Retina (tissue), 1 donor: ENCODE results near the gene STAG2.
"Not testable (repeated sequence)": the region's sequence is repeated elsewhere in the genome, so short reads cannot be mapped to it uniquely, and the experiment has no call there.

Source experiments
- DNase-seq: peaks from one replicate; pipeline ENCODE4 v3.0.0-alpha.2; 2016

Gene STAG2

DNA sequence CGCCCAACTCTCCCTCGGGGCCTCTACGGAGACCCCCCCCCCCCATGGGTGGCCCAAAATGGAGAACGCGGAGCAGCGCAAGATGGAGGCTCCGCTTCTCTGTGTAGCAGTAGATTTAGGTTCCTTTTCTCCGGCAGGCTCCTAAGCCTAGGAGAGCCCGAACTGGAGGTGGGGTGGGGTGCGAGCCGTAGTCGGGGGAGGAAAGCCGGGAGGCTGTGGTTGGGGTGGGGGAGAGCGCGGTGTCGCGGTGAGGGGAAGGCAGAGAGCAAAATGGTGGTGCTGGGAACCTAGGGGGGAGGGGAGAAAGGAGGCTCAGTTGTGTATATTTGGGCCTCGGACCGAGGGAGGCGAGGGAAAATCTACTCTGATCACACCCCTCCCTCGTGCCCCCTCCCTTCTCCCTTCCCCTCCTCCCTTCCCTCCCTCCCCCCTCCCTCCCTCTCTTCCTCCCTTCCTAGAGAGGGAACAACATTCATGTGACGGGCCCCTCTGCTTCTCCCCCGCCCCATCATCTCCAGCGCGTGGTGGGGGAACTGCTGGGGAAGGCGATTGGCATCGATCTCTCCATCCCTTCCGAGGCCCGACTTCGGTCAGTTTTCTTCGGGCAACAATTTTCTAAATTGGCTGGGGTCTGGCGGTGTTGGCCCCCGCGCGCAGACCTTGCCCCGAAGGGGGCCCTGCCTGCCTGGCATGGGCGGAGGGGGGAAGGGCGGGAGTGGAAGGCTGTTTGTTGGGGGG, at the start of gene STAG2:
Gene STAG2, plus strand, starts transcription at position 439 of the 738 bp plus-strand sequence. CDS start 60,922 bp downstream, outside the sequence.
- DNase-seq, result peak; percentile 74

DNA sequence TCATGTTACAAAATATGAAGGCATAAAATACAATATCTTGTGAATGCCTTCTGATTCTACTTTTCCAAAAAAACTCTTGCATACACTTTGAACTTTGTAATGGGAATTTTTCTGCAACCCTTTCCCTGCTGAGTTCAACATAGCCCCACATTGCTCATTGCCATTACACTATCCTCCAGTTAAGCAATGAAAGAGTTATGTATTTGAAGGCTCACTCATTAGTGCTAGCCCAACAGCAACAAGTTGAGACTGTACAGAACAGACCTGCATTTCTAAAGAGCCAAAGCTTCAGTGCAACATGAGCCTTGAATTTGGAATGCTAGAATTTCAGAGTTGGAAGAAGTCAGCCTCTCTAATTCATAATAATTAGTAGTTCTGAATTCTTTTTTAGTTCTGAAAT, 44.4 kb upstream of the STAG2 start:
- no peak for DNase-seq

DNA sequence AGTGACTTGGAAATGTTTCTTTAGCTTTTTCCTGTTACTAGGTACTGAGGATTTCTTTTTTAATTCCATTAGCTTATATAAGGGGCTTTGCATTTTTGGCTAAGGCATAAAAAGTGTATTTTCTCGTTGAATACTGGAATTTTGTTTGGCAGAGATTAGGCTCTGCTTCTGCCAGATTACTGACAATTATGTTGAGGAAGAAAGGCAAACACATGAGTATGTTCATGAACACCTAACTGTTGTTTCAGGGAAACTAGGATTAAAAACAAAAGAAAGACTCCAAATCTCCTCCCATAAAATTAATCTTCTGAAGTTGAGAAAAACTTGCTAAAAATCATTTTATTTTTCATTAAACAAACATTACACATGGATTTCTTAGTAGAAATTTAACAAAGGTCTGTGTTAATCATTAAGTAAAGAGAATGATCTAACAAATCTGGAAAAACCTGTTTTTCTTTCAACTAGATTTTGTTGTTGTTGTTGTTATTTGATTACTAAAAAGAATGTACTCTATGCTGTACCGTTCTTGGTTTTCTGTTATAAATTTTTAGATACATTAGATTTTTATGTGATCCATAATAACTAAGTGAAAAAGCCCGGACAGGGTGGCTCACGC, 43.3 kb upstream of the STAG2 start:
- no peak for DNase-seq

DNA sequence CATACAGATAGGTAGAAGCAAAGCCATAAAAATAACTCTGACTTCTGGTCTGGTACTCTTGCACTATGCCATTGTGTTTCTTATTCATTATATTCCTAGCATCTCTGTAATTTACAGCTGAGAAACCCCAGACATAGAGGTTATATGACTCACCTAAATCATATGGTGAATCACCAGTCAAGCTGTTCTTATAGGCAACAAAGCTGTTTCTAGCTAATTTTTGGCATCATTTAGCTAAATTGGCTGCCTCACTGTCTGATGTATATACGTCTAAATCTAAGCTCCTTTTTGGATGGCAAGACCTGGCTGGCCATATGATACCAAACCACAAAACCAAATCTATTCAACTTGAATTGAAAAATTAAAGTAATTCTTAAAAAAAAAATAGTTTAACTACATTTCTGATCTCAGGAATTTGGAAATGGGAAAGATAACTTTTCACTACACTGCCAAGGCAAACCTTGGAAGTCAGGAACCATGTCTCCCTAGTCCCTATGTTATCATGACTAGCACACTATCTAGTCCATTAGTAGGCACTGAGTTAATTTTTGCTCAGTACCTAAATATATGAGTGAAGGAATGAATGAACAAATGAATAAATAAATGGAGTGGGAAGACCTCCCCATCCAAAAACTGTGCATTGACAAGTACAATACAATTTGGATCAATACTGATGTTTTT, 41.3 kb upstream of the STAG2 start:
- DNase-seq, result no peak

DNA sequence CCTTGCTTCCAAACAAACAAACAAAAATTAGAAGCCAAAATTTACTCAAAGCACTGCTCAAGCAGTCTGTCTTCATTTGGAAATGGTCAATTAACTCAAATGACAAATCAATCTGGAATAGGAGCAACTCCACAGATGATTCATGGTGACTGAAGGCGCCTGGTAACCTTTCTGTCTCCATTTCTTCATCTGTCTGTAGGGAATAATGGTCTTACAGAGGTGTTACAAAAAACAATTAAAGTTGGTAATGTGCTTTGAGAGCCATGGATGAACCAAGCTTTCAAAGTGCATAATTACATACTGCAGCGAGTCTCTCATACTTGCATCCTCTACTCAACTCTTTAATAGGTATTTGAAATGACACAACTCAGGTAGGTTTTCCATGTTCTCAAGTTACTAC, 38.3 kb upstream of the STAG2 start:
- DNase-seq, result no peak

DNA sequence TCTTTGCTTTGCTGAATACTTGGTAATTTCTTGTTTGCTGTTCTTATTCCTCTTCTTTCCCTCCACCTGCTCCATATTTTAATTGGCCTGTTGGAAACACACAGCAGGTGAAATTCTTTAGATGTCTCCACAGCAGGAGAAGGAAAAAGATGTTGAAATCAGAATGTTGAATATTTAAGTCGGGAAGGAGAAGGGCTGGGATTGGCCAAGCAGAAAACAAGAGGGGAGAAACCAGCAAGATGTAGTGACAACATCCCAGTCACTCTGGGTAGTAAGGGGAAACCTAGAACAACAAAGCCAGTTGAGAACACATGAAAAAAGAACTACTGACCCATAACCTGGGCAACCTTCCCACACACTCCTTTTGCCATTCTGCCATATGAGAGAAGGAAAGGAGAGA, 37.3 kb upstream of the STAG2 start:
- no peak for DNase-seq

DNA sequence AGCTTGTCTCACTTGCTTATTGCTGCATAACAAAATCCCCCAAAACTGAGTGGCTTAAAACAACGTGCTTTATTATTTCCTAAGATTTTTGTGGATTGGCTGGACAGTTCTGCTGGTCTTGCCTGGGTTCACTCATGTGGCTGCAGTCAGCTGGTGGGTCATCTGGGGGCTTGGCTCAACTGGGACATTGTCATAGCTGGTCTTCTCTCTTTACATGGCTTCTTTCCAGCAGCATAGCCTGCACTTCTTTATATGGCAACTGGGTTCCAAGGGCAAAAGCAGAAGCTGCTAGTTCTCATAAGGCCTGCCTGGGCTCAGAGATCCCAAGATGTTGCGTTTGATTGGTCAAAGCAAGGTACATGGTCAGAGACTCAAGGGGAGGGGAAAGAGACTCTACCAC, 33.7 kb upstream of the STAG2 start:
- DNase-seq, result no peak

DNA sequence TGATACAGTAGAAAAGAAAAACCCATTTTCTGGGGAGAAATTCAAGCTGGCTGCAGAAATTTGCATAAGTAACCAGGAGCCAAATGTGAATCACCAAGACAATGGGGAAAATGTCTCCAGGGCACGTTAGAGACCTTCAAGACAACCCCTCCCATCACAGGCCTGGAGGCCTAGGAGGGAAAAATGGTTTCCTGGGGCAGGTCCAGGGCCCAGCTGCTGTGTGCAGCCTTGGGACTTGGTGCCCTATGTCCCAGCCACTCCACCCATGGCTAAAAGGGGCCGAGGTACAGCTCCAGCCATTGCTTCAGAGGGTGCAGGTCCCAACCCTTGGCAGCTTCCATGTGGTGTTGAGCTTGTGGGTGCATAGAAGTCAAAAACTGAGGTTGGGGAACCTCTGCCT, 29.5 kb upstream of the STAG2 start:
- not testable (repeated sequence) for DNase-seq

DNA sequence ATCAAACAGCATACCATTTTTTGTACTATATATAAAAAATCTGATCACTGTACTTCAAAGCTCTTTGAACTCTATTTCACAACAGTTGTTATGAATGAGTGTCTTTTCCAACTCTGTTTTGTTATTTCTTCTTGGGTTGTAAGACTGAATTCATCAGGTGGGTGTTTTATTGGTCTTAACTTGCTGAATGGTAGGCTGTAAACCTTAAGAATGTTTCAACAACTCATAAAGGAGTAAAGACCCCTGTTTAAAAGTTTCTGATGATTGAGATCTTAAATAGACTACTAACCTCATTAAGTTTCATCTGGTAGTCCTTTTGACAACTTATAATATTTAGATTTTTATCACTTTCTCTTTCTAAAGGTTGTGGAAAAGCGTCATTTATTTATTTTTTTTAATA, 18.4 kb upstream of the STAG2 start:
- no peak for DNase-seq

DNA sequence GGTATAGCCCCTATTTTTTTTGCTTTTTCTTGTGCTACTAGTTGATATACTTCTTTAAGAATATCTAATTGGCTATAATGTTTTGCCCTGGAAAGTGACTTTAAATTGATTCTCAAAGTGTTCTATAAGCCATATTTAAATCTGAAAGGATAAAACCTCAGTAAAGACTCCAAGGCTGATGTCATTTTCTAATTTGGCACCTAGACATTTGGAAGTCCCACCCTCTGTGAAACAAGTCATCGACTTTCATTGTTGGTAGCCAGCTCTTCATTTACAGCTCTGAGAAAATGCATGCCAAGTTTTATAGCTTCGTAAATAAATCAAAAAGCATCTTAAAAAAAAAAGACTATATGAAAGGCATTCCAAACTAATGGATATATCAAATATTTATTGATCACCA, 18.0 kb upstream of the STAG2 start:
- no peak for DNase-seq

DNA sequence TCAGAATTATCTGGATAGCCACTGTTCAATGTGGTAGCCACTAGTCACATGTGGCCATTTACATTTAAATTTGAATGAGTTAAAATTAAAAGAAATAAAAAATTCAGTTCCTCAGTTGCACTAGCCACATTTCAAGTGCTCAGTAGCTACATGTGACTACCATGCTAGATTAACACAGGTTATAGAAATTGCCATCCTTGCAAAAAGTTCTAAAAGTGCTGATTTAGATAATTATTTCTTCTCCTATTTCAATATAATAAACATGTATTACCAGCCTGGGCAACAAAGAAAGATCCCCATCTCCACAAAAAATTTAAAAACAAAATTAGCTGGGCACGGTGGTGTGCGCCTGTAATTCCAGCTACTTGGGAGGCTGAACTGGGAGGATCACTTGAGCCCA, 11.7 kb upstream of the STAG2 start:
- no peak for DNase-seq

DNA sequence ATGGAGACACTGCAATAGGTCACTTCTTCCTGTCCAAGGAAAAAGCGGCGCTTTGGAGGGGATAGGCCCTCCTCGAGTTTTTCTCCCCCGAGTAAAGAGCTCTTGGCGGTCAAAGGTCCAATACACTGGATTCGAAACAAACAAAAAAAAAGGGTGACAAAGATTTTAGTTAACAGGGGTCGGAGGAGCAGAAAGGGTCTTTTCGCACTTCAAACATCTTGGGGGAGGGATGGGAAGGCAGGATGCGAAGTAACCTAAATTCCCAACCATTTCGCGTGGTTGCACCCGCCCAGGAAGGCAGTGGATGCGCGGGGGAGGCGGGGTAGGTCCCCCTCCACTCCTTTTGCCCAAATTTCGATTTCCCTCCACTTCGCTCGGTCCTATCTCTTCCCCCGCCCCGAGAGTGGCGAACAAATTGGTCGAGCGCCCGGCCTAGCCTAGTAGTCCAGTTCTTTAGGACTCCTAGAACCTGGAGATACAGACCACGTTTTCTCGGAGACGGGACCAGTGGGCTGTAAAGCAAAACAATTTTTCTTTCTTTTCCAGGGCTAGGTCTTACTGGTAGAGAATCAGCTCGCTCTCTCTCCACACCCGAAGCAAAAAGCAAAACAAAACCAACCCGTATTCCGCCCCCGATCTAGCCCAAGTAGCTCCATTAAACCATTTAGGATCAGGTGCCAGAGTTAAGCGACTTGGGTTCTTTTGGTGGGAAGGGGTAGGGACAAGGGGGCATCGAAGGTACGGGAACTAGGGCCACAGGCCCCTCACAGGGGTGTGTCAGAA, 2.0 kb upstream of the STAG2 start:
- peak; percentile 73 for DNase-seq

DNA sequence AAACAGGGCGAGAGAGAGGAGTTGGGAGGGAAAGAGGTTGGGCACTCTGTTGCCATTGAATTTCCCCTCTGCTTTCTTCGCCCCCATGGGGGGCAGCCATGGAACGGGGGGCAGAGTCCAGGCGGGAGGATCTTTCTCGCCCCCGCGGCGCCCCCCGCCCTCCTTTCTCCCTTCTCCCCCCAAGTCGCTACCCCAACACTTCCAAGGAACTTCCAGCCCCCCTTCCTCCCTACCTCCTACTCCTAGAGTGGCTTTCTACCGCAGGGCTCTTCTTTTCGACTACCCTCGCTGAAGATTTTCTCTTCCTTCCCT, 594 bp upstream of the STAG2 start:
- no peak for DNase-seq

DNA sequence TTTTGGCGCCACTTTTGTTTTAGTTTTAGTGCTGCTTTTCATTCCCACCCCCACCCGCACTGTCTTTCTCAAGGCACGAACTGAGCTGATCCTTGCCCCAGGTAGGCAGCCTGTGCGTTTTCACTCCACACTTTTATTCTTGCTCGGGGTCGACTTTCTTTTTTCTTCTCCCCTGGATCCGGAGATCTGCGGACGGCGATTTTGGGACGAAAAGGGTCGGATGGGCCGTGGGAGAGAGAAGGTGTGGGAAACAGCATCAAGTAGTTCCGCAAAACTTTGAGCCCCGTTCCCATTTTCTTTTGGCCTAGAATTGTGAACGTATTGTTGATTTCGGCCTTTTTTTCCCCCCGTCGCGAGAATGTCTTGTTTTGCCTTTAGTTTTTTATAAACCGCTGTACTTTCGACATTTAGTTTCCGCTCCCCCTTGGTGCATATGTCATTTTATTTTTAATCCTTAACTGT, 531 bp downstream of the STAG2 start:
- DNase-seq, result no peak

DNA sequence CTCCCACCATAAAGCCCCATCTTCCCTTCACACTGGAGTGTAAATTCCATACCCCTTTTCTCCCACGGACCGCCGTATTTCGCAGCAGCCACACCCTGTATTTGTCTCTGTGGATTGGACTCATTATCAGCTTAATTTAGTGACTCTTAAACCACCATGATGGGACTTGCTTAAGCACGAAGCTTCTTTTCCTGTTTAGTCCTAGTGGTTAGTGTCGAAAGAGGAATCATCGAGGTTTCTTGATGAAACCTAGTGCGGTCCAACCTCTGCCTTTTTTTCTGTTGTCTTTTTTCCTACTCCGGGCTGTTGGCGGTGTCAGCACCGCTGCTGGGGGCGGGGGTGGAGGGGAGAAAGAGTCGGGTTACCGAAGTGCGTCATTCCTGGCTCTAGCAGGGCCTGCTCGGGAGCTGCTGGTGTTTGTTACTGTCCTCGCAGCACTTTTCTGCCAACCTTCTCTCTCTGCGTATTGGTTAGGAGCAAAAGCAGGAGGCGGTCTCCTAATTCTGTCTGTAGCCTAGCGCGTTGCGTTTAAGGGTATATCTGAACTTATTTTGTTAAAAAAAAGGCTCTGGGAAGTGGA, 1.4 kb downstream of the STAG2 start:
- peak; percentile 78 for DNase-seq

DNA sequence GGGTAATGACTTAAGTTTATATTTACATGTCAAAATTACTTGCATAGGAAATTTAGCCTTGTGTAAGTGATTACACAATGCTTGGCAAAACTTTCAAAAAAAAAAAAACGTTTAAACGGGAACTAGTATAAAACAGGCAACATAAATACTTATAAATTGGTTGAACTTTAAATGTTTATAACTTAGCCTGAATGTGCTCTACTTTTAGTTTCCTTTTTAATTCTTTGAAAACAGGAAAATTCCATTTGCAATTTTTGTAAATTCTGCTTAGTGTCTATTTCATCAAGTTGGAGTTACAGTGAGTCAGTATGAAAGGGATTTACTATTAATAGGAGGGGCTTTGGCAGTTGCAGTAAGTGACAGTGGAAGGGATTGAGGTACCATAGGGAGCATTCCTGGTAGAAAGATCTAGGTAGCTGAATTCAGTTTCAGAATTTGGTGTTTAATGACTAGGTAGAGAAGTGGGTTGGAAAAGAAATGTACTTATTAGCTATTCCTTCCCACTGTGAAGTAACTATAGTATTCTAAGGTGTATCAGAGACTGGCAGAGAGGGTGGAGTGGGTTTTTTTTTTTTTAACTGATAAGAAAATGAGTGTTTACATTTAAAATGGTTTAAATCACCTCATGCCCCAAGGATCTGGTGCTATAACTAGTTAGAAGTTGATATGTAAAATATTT, 2.8 kb downstream of the STAG2 start:
- DNase-seq, result no peak

DNA sequence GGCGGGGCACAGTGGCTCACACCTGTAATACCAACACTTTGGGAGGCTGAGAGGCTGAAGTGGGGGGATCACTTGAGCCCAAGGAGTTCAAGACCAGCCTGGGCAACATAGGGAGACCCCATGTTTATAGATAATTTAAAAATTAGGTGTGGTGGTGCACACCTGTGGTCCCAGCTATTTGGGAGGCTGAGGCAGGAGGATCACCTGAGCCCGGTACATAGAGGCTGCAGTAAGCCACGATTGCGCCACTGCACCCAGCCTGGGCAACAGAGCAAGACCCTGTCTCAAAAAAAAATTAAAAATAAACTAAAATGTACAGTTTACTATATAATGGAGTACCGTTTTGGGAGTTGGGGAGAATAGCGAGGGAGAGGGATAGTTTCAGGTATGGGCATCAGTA, 4.2 kb downstream of the STAG2 start:
- no peak for DNase-seq

DNA sequence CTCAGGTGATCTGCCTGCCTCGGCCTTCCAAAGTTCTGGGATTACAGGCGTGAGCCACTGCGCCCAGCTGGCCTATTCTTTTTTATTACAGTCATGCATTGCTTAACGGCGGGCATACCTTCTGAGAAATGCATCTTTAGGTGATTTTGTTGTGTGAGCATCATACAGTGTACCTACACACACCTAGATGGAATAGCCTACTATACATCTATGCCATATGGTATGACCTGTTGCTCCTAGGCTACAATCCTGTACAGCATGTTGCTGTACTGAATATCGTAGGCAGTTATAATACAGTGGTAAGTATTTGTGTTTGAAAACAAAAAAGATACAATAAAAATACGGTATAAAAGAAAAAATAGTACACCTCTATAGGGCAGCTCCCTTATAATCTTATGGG, 6.0 kb downstream of the STAG2 start:
- DNase-seq, result no peak

DNA sequence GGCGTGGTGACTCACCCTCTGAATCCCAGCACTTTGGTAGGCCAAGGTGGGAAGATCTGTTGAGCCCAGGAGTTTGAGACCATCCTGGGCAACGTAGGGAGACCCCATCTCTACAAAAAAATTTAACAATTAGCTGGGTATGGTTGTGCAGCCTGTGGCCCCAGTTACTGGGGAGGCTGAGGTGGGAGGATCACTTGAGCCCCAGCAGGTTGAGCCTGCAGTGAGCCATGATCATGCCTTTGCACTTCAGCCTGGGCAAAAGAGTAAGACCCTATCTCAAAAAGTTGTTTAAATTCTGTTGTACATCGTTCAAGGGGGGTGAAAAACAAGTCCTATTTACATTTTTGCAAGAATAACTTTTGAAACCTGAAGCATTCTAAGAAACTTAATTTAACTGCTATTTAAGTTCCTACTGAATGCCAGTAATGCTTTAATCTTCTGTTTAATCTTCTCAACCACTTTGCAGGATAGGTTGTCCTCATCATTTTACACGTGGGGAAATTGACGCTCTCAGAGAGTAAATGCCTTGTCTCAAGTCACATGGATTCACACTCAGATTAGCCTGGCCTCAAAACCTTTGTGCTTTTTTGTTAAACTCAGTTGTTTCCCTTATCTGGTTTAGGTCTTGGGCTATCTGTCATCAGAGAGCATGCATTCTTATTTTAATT, 7.0 kb downstream of the STAG2 start:
- DNase-seq, result no peak

DNA sequence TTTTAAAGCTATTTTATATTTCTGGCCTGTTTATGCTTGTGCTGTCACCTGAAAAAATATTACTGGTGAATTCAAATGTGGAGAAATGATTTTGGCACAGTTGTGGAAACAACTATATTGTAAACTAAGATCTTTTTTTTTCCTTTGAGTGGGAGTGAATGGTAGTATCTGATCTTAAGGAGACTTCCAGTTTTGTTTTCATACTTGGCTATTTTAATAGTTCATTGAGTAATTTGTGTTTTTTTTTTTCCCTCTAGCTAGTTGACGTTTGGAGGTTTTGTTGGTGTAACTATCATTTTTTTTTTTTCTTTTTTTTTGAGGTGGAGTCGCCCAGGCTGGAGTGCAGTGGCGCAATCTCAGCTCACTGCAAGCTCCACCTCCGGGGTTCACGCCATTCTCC, 10.5 kb downstream of the STAG2 start:
- DNase-seq, result no peak

DNA sequence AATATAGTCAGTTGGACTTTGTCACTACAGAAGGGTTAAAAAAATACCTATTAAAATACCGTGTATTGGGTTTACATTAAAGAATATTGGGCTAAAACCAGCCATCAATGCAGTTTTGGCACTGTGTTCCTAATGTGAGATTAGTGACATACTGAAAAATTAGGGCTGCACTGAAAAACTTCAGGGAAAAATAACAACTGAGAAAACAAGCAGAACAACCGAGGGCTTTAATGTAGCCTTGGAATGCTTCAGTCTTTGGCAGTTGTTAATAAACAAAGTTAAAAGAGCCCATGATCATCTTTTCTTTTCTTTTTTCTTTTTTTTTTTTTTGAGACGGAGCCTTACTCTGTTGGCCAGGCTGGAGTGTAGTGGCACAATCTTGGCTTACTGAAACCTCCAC, 12.4 kb downstream of the STAG2 start:
- no peak for DNase-seq

DNA sequence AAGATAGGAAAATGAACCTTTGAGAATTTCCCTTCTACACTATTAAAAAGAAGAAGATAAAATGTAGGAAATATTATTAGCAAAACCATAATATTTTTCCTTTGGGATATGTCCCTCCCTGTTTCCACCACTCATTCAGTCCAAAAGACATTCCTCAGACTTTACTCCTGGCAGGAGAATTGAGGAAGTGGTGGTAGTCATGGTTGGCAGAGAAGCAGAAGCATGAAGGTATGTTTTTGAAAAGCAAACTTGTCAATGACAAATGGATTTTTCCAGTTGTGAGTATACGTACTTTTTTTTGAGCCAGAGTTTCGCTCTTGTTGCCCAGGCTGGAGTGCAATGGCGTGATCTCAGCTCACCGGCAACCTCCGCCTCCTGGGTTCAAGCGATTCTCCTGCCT, 13.7 kb downstream of the STAG2 start:
- DNase-seq, result no peak
